KMS-11 (cell line): Measurements from ENCODE around the gene FNDC3B.

Source experiments
- H2AFZ ChIP-seq: fragments of 200-600 bp; sonication (generic); 2 replicates; pipeline ENCODE4 v1.6.1; 2016; ENCODE audit warnings: antibody characterized with exemption, mixed run types, low read depth
- H3K27ac ChIP-seq: fragments of 200-600 bp; sonication (generic); 2 replicates; pipeline ENCODE4 v1.6.1; 2016; ENCODE audit warnings: mild to moderate bottlenecking, mixed run types
- H3K27me3 ChIP-seq: fragments of 200-600 bp; sonication (generic); 2 replicates; pipeline ENCODE4 v1.6.1; 2017; ENCODE audit warnings: mild to moderate bottlenecking, low read depth, mixed run types, moderate library complexity; ENCODE audit not compliant: insufficient read depth
- H3K36me3 ChIP-seq: fragments of 200-600 bp; sonication (generic); 2 replicates; pipeline ENCODE4 v1.6.1; 2017; ENCODE audit warnings: mild to moderate bottlenecking, mixed run types; ENCODE audit not compliant: insufficient read depth
- H3K4me1 ChIP-seq: fragments of 200-600 bp; sonication (generic); 2 replicates; pipeline ENCODE4 v1.6.1; 2016; ENCODE audit warnings: mild to moderate bottlenecking, low read depth, mixed run types; ENCODE audit not compliant: poor library complexity, severe bottlenecking
- H3K4me2 ChIP-seq: fragments of 200-600 bp; sonication (generic); 2 replicates; pipeline ENCODE4 v1.7.0; 2016; ENCODE audit warnings: mild to moderate bottlenecking, mixed run types
- H3K4me3 ChIP-seq: fragments of 200-600 bp; sonication (generic); IDR thresholded peaks from 2 replicates; pipeline ENCODE4 v1.6.1; 2017; ENCODE audit warnings: low read depth, low read length, mixed read lengths; ENCODE audit not compliant: insufficient read depth
- H3K79me2 ChIP-seq: fragments of 200-600 bp; sonication (generic); 2 replicates; pipeline ENCODE4 v1.6.1; 2016; ENCODE audit warnings: low read depth, mixed run types; ENCODE audit not compliant: insufficient read depth
- H3K9ac ChIP-seq: fragments of 200-600 bp; sonication (generic); 2 replicates; pipeline ENCODE4 v1.6.1; 2016; ENCODE audit warnings: mild to moderate bottlenecking, mixed run types
- H4K20me1 ChIP-seq: fragments of 200-600 bp; sonication (generic); 2 replicates; pipeline ENCODE4 v1.6.1; 2016; ENCODE audit warnings: mild to moderate bottlenecking, mixed run types; ENCODE audit not compliant: insufficient read depth
- TF ChIP-seq, protein P1 (sequence below): fragments of 200-600 bp; sonication (generic); conservative IDR thresholded peaks from 2 replicates; pipeline ENCODE4 v1.6.1; 2017; ENCODE audit warnings: low read depth, mild to moderate bottlenecking, antibody characterized with exemption, low read length, moderate library complexity, mixed read lengths

FNDC3B gene

GRCh38 chr3:172227340-172228035 lies 188.1 kb downstream of the FNDC3B start:
- Histone ChIP-seq H3K9ac (no peak overlapping the region), H4K20me1 (0 out of 2 replicates have a peak, but pooled peaks cover 7% of the 10 kb centered on the region), H3K27ac (no peak overlapping the region), H3K4me1 (peaks cover 7% of the 10 kb centered on the region), H3K27me3 (no peaks in the 10 kb centered on the region), H2AFZ (no peak overlapping the region), H3K79me2 (peaks cover 51% of the 10 kb centered on the region), H3K36me3 (0 out of 2 replicates have a peak, but pooled peaks cover 12% of the 10 kb centered on the region), H3K4me3 (no peak overlapping the region), H3K4me2 (no peak overlapping the region)
- TF ChIP-seq, protein P1, sequence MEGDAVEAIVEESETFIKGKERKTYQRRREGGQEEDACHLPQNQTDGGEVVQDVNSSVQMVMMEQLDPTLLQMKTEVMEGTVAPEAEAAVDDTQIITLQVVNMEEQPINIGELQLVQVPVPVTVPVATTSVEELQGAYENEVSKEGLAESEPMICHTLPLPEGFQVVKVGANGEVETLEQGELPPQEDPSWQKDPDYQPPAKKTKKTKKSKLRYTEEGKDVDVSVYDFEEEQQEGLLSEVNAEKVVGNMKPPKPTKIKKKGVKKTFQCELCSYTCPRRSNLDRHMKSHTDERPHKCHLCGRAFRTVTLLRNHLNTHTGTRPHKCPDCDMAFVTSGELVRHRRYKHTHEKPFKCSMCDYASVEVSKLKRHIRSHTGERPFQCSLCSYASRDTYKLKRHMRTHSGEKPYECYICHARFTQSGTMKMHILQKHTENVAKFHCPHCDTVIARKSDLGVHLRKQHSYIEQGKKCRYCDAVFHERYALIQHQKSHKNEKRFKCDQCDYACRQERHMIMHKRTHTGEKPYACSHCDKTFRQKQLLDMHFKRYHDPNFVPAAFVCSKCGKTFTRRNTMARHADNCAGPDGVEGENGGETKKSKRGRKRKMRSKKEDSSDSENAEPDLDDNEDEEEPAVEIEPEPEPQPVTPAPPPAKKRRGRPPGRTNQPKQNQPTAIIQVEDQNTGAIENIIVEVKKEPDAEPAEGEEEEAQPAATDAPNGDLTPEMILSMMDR: no peak

DNA sequence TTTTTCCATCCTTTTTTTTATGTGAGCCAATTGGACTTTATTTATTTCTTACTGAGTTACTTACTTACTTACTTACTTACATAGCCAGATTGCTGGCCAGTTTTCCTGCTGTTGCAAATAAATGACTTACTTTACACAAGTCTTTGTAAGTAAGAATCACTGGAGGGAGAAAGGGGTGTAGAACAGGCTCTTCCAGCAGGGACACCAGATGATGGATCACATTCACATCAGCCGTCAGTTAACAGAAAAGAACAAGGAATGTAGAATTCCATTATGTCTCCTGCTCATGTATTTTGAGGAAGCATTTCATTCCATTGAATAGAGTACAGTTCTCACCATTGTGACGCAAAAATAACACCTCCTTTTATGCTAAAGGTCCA lies 188.6 kb downstream of the FNDC3B start:
- Histone ChIP-seq H3K4me3 (no peak overlapping the region), H3K27ac (no peak overlapping the region), H4K20me1 (0 out of 2 replicates have a peak, but pooled peaks cover 2% of the 10 kb centered on the region), H3K4me1 (peaks cover 9% of the 10 kb centered on the region), H3K36me3 (0 out of 2 replicates have a peak, but pooled peaks cover 12% of the 10 kb centered on the region), H3K79me2 (peaks cover 46% of the 10 kb centered on the region; the same call in 1 of the 2 replicates), H3K27me3 (no peaks in the 10 kb centered on the region), H3K9ac (no peak overlapping the region), H2AFZ (no peak overlapping the region), H3K4me2 (no peak overlapping the region)
- TF ChIP-seq, protein P1: no peak

GRCh38 chr3:172229462-172229861 lies 190.1 kb downstream of the FNDC3B start:
- H3K4me3 ChIP-seq: no peak overlapping the region
- no peak overlapping the region for H2AFZ ChIP-seq
- H3K79me2 ChIP-seq: peaks cover 38% of the 10 kb centered on the region; the same call in 1 of the 2 replicates
- H3K4me2 ChIP-seq: no peak overlapping the region
- no peak overlapping the region for H3K27ac ChIP-seq
- H3K9ac ChIP-seq: no peak overlapping the region
- H3K4me1 ChIP-seq: peaks cover 11% of the 10 kb centered on the region
- no peaks in the 10 kb centered on the region for H4K20me1 ChIP-seq
- 0 out of 2 replicates have a peak, but pooled peaks cover 12% of the 10 kb centered on the region for H3K36me3 ChIP-seq
- H3K27me3 ChIP-seq: no peaks in the 10 kb centered on the region
- TF ChIP-seq, protein P1: no peak

- H4K20me1 ChIP-seq: 0 out of 2 replicates have a peak, but pooled peaks cover 4% of the 10 kb centered on the region
- peaks cover 11% of the 10 kb centered on the region for H3K4me1 ChIP-seq
- no peak overlapping the region for H3K4me3 ChIP-seq
- no peaks in the 10 kb centered on the region for H3K27me3 ChIP-seq
- 0 out of 2 replicates have a peak, but pooled peaks cover 12% of the 10 kb centered on the region for H3K36me3 ChIP-seq
- peaks cover 39% of the 10 kb centered on the region; the same call in 1 of the 2 replicates for H3K79me2 ChIP-seq
- H2AFZ ChIP-seq: no peak overlapping the region
- TF ChIP-seq, protein P1: no peak
- H3K4me2 ChIP-seq: no peak overlapping the region
- no peak overlapping the region for H3K9ac ChIP-seq
- no peak overlapping the region for H3K27ac ChIP-seq
Measured at GRCh38 chr3:172231318-172231901, 192.0 kb downstream of the FNDC3B start.
